Stomach (tissue), 9 donors: ENCODE data around the gene FAF2. TPM values are rescaled to one million over a fixed set of nuclear protein-coding genes. Genes with fewer than 3 reads are reported as not detected.

Experiments used
- DNase-seq, 2 donors: peaks; one replicate each; pipeline versions ENCODE4 v3.0.0 to v3.0.0-alpha.2; 2013 to 2019
- H3K27ac ChIP-seq, 5 donors: fragments of 200-600 bp in 4 of 5; sonication (generic) in 4 of 5; one replicate each; pipeline ENCODE4 v1.5.1; 2013 to 2019; ENCODE audit warnings: mild to moderate bottlenecking in 1 of 5, moderate library complexity in 1 of 5
- H3K27me3 ChIP-seq, 3 donors: fragments of 200-600 bp; sonication (generic); one replicate each; pipeline ENCODE4 v1.5.1; 2017 to 2019; ENCODE audit warnings: mixed run types in 1 of 3
- H3K36me3 ChIP-seq, 4 donors: fragments of 200-600 bp; sonication (generic); 1 replicate in 3 of 4; 2 replicates in 1 of 4; pipeline ENCODE4 v1.5.1; 2016 to 2019
- H3K4me1 ChIP-seq, 4 donors: fragments of 200-600 bp; sonication (generic); one replicate each; pipeline ENCODE4 v1.5.1; 2016 to 2019
- H3K4me3 ChIP-seq, 4 donors: fragments of 200-600 bp; sonication (generic) in 3 of 4; one replicate each; pipeline ENCODE4 v1.5.1; 2016 to 2019; ENCODE audit warnings: mild to moderate bottlenecking in 1 of 4
- H3K9me3 ChIP-seq, 4 donors: fragments of 200-600 bp; sonication (generic); one replicate each; pipeline ENCODE4 v1.5.1; 2016 to 2019
- CTCF ChIP-seq, 7 experiments: fragments of 450-650 bp in 4 of 7; fragments of 200-600 bp in 3 of 7; sonication (generic) in 3 of 7; IDR thresholded peaks; one replicate each; pipeline ENCODE4 v1.5.1; 2016 to 2019; ENCODE audit warnings: antibody characterized with exemption in 7 of 7, control low read depth in 2 of 7, mild to moderate bottlenecking in 1 of 7
- EP300 ChIP-seq: sonication (generic); formaldehyde crosslinking; IDR thresholded peaks from one replicate; pipeline ENCODE4 v1.6.1; 2017; ENCODE audit warnings: antibody characterized with exemption
- POLR2A ChIP-seq, 4 donors: fragments of 450-650 bp; IDR thresholded peaks; one replicate each; pipeline ENCODE4 v1.6.1; 2016; ENCODE audit warnings: antibody characterized with exemption in 4 of 4, control low read depth in 2 of 4, mild to moderate bottlenecking in 1 of 4, moderate library complexity in 1 of 4
- POLR2AphosphoS5 ChIP-seq, 3 donors: sonication (generic); formaldehyde crosslinking; IDR thresholded peaks; one replicate each; pipeline ENCODE4 v1.6.1; 2016; ENCODE audit warnings: antibody characterized with exemption in 3 of 3
- WGBS, 5 donors: extraction: QIAGEN DNeasy Blood & Tissue Kit in 3 of 5; methylation state at CpG; one replicate each; pipeline versions ENCODE4 v1.1.5 to v1.1.7; 2013 to 2018; 5-methylcytosine and 5-hydroxymethylcytosine counted together
- intact Hi-C: fragments of 100-400 bp; cut with DNase I; formaldehyde crosslinking; loops from one replicate; pipeline ENCODE4 v1.15.1; 2023; ENCODE audit warnings: low total_unique reads
- polyA plus RNA-seq, 3 donors: library from polyadenylated mRNA; stranded (reverse); fragments of 200-250 nt; gene quantifications; one replicate each; pipeline ENCODE4 v1.2.3, GENCODE V29; 2013
- small RNA-seq, 4 donors: library from RNA; depleted of rRNA; stranded (forward); fragments of <200 nt; gene quantifications; one replicate each; pipeline ENCODE3, GENCODE V24; 2016
- total RNA-seq, 5 donors: library from RNA; depleted of rRNA; stranded (reverse); fragments of >200 nt; gene quantifications; one replicate each; pipeline versions ENCODE4 v1.1.0 to v1.2.3, GENCODE V29; 2014 to 2016
- donor health status: healthy with polysubstance abuse.
- donor health status: Bipolar disorder and iron deficiency.
- donor health status: healthy.

The FAF2 gene
- total and polyA plus RNA-seq, 8 donors, result 5.7 to 57.2 (median 22.6) TPM

GRCh38 chr5:176552332-176552869, 104.2 kb downstream of the FAF2 start:
- peaks cover 0 to 40% (median 2%) of the 10 kb centered on the region in 4 donors for H3K4me1 ChIP-seq
- H3K27me3 ChIP-seq, result peaks cover 0 to 38% (median 0%) of the 10 kb centered on the region in 3 donors
- H3K4me3 ChIP-seq, result no peak overlapping the region
- TF ChIP-seq CTCF (IDR thresholded peaks at IDR 0.05) (no peak), POLR2A (IDR thresholded peaks at IDR 0.05) (no peak), EP300 (no peak), POLR2AphosphoS5 (IDR thresholded peaks at IDR 0.05) (no peak)
- 74 to 89% (median 83%) methylated on average over 9 to 11 of the region's 11 CpGs for WGBS, 5 donors
- H3K27ac ChIP-seq, result peak overlapping the region in 1 of 5 donors; percentile 59
- no peak for DNase-seq
- intact Hi-C loops, result no loop called here
- H3K36me3 ChIP-seq, result no peaks in the 10 kb centered on the region
- no peaks in the 10 kb centered on the region for H3K9me3 ChIP-seq

GRCh38 chr5:176553260-176554085, 105.3 kb downstream of the FAF2 start:
- TF ChIP-seq POLR2AphosphoS5 (IDR thresholded peaks at IDR 0.05), result peak in 2 of 3 donors; percentile 12 to 41
- no peak for TF ChIP-seq CTCF (IDR thresholded peaks at IDR 0.05)
- no peak overlapping the region for H3K4me3 ChIP-seq
- H3K4me1 ChIP-seq, result peaks cover 0 to 40% (median 2%) of the 10 kb centered on the region in 4 donors
- H3K27ac ChIP-seq, result peak overlapping the region in 3 of 5 donors; percentile 6 to 59 (median 10)
- no peaks in the 10 kb centered on the region for H3K9me3 ChIP-seq
- WGBS, 5 donors, result 54 to 60% (median 58%) methylated on average over 17 to 18 of the region's 18 CpGs
- peaks cover 0 to 38% (median 0%) of the 10 kb centered on the region in 3 donors for H3K27me3 ChIP-seq
- DNase-seq, result peak; percentile 48 to 59
- intact Hi-C loops, result no loop called here
- no peaks in the 10 kb centered on the region for H3K36me3 ChIP-seq

GRCh38 chr5:176557846-176558245, 109.7 kb downstream of the FAF2 start:
- WGBS, 5 donors, result 92 to 98% (median 96%) methylated on average over 12 to 13 of the region's 13 CpGs

More at GRCh38 chr5:176557846-176558245, 109.7 kb downstream of the FAF2 start:
- H3K4me1 ChIP-seq, result peaks cover 0 to 13% (median 2%) of the 10 kb centered on the region in 4 donors
- TF ChIP-seq POLR2AphosphoS5 (IDR thresholded peaks at IDR 0.05) (no peak), EP300 (no peak), POLR2A (IDR thresholded peaks at IDR 0.05) (no peak), CTCF (IDR thresholded peaks at IDR 0.05) (no peak)
- intact Hi-C loops, result no loop called here
- no peaks in the 10 kb centered on the region for H3K36me3 ChIP-seq
- H3K9me3 ChIP-seq, result peaks cover 0 to 3% (median 0%) of the 10 kb centered on the region in 4 donors
- H3K4me3 ChIP-seq, result no peak overlapping the region
- DNase-seq, result no peak
- peaks cover 0 to 44% (median 0%) of the 10 kb centered on the region in 3 donors for H3K27me3 ChIP-seq
- no peak overlapping the region for H3K27ac ChIP-seq

Small RNA genes within 50 kb of the gene (small RNA-seq; reads per million reads assigned to genes)
- gene AC010297.1 (0 to 0.07 (median 0) reads per million in 4 donors), gene RF00019 (0 reads per million in 4 donors), gene RN7SL684P (0 reads per million in 4 donors)

Other genes starting within 250 kb of the FAF2 start
- gene SIMC1, start 210.0 kb upstream of the FAF2 start, total RNA-seq, result 10 to 100 TPM; 13.8 to 58.3 (median 20.9) TPM
- 10 to 100 TPM in 1 of 3 donors, 1 to 10 TPM in 2; 6.1 to 10.1 (median 6.5) TPM for gene SIMC1, start 210.0 kb upstream of the FAF2 start, polyA plus RNA-seq
- gene KIAA1191, start 86.6 kb upstream of the FAF2 start, total RNA-seq, result 100 to 1,000 TPM in 2 of 5 donors, 10 to 100 TPM in 2, 1 to 10 TPM in 1; 6.1 to 398 (median 83.0) TPM
- 100 to 1,000 TPM in 1 of 3 donors, 10 to 100 TPM in 2; 51.4 to 107 (median 89.2) TPM for gene KIAA1191, start 86.6 kb upstream of the FAF2 start, polyA plus RNA-seq
- gene ARL10, start 82.9 kb upstream of the FAF2 start, total RNA-seq, result 1 to 10 TPM; 1.2 to 9.9 (median 3.0) TPM
- gene ARL10, start 82.9 kb upstream of the FAF2 start, polyA plus RNA-seq, result 1 to 10 TPM in 2 of 3 donors, under 1 TPM in 1; 0.31 to 3.5 (median 1.4) TPM
- 10 to 100 TPM in 2 of 5 donors, 1 to 10 TPM in 2, not detected in 1; 4.3 to 55.8 (median 9.2) TPM for gene NOP16, start 59.8 kb upstream of the FAF2 start, total RNA-seq
- 10 to 100 TPM; 30.9 to 55.5 (median 38.0) TPM for gene NOP16, start 59.8 kb upstream of the FAF2 start, polyA plus RNA-seq
- gene HIGD2A, start 59.6 kb upstream of the FAF2 start, total RNA-seq, result 100 to 1,000 TPM in 4 of 5 donors, 10 to 100 TPM in 1; 47.2 to 233 (median 181) TPM
- 100 to 1,000 TPM; 207 to 248 (median 243) TPM for gene HIGD2A, start 59.6 kb upstream of the FAF2 start, polyA plus RNA-seq
- 100 to 1,000 TPM in 4 of 5 donors, 10 to 100 TPM in 1; 81.9 to 427 (median 179) TPM for gene CLTB, start 31.8 kb upstream of the FAF2 start, total RNA-seq
- 100 to 1,000 TPM; 171 to 280 (median 274) TPM for gene CLTB, start 31.8 kb upstream of the FAF2 start, polyA plus RNA-seq
- gene RNF44, start 89.0 kb downstream of the FAF2 start, total RNA-seq, result 100 to 1,000 TPM in 1 of 5 donors, 10 to 100 TPM in 3, 1 to 10 TPM in 1; 6.6 to 176 (median 30.6) TPM
- 10 to 100 TPM; 11.5 to 15.1 (median 13.6) TPM for gene RNF44, start 89.0 kb downstream of the FAF2 start, polyA plus RNA-seq
- 10 to 100 TPM in 3 of 5 donors, 1 to 10 TPM in 2; 9.6 to 18.7 (median 13.4) TPM for gene CDHR2, start 101.0 kb downstream of the FAF2 start, total RNA-seq
- 1 to 10 TPM in 1 of 3 donors, under 1 TPM in 2; 0.13 to 1.6 (median 0.76) TPM for gene CDHR2, start 101.0 kb downstream of the FAF2 start, polyA plus RNA-seq
- 1 to 10 TPM in 1 of 5 donors, under 1 TPM in 2, not detected in 2; 0.72 to 1.4 (median 0.92) TPM for gene GPRIN1, start 161.8 kb downstream of the FAF2 start, total RNA-seq
- under 1 TPM; 0.30 to 0.46 (median 0.37) TPM for gene GPRIN1, start 161.8 kb downstream of the FAF2 start, polyA plus RNA-seq
- not detected for gene SNCB, start 182.1 kb downstream of the FAF2 start, total RNA-seq
- not detected for gene SNCB, start 182.1 kb downstream of the FAF2 start, polyA plus RNA-seq
- not detected for gene EIF4E1B, start 182.3 kb downstream of the FAF2 start, total RNA-seq
- not detected for gene EIF4E1B, start 182.3 kb downstream of the FAF2 start, polyA plus RNA-seq
- 10 to 100 TPM in 3 of 5 donors, 1 to 10 TPM in 2; 2.3 to 79.9 (median 19.0) TPM for gene TSPAN17, start 199.1 kb downstream of the FAF2 start, total RNA-seq
- 10 to 100 TPM; 21.7 to 24.0 (median 21.8) TPM for gene TSPAN17, start 199.1 kb downstream of the FAF2 start, polyA plus RNA-seq